IMR-90 (cell line): Measurements from ENCODE around the gene FAH. TPM values are rescaled to one million over a fixed set of nuclear protein-coding genes. Genes with fewer than 3 reads are reported as not detected.

Experiments
- ATAC-seq: fragments of 200-7000 bp; cut with Tn5 transposase; 2 replicates; pipeline ENCODE4 v1.9.1; 2020; ENCODE audit warnings: low read depth, mild to moderate bottlenecking, moderate library complexity
- BruUV-seq: library from RNA; stranded (reverse); fragments of 400-500 nt; replicated peaks from 2 replicates; lab custom pipeline; 2021; lab: Mats Ljungman, UMichigan
- CTCF ChIA-PET: fragments of 300-600 bp; formaldehyde crosslinking; extraction: SDS; loops from one replicate; lab custom pipeline; 2021; ENCODE audit warnings: antibody characterized with exemption; lab: Yijun Ruan, JAX
- POLR2A ChIA-PET: fragments of 300-600 bp; sonication (Branson Sonifier 250); formaldehyde crosslinking; loops from one replicate; lab custom pipeline; 2022; ENCODE audit warnings: antibody characterized with exemption; ENCODE audit not compliant: unreplicated experiment; lab: Charles Lee
- DNase-seq: peaks from one replicate; pipeline ENCODE4 v3.0.0; 2013
- H2AFZ ChIP-seq: replicated peaks from 2 replicates; pipeline ENCODE3; 2013; ENCODE audit warnings: low read length, mild to moderate bottlenecking; ENCODE audit not compliant: poor library complexity
- H2AK5ac ChIP-seq: 2 replicates; pipeline ENCODE4 v1.6.1; 2013; ENCODE audit warnings: low read depth, low read length, inconsistent platforms
- H2AK9ac ChIP-seq: replicated peaks from 2 replicates; pipeline ENCODE3; 2013; ENCODE audit warnings: mild to moderate bottlenecking, low read depth, low read length, moderate library complexity; ENCODE audit not compliant: poor library complexity
- H2BK120ac ChIP-seq: 2 replicates; pipeline ENCODE4 v1.6.1; 2013; ENCODE audit warnings: low read depth, low read length, inconsistent platforms
- H2BK15ac ChIP-seq: 3 replicates; pipeline ENCODE4 v1.6.1; 2013; ENCODE audit warnings: low read depth, low read length, inconsistent platforms
- H2BK20ac ChIP-seq: 2 replicates; pipeline ENCODE4 v1.6.1; 2013; ENCODE audit warnings: low read depth, mild to moderate bottlenecking, inconsistent platforms, low read length, moderate library complexity
- H2BK5ac ChIP-seq: 2 replicates; pipeline ENCODE4 v1.6.1; 2013; ENCODE audit warnings: mild to moderate bottlenecking, low read depth, low read length, inconsistent platforms; ENCODE audit not compliant: poor library complexity, severe bottlenecking
- H3K14ac ChIP-seq: replicated peaks from 2 replicates; pipeline ENCODE4 v1.6.1; 2013; ENCODE audit warnings: low read depth, low read length, inconsistent platforms
- H3K18ac ChIP-seq: 2 replicates; pipeline ENCODE4 v1.6.1; 2013; ENCODE audit warnings: low read depth, low read length, control low read depth
- H3K23ac ChIP-seq: 2 replicates; pipeline ENCODE4 v1.6.1; 2013; ENCODE audit warnings: low read depth, low read length, inconsistent platforms
- H3K27ac ChIP-seq: 2 replicates; pipeline ENCODE4 v1.5.1; 2013; ENCODE audit warnings: mild to moderate bottlenecking, control low read depth, low read length; ENCODE audit not compliant: insufficient read depth
- H3K27me3 ChIP-seq: 2 replicates; pipeline ENCODE4 v1.6.1; 2013; ENCODE audit warnings: low read length; ENCODE audit not compliant: control insufficient read depth, insufficient read depth
- H3K36me3 ChIP-seq: 2 replicates; pipeline ENCODE4 v1.6.1; 2013; ENCODE audit warnings: low read length, mixed read lengths; ENCODE audit not compliant: control insufficient read depth, insufficient read depth
- H3K4ac ChIP-seq: 2 replicates; pipeline ENCODE4 v1.6.1; 2013; ENCODE audit warnings: low read depth, low read length, inconsistent platforms
- H3K4me1 ChIP-seq: 2 replicates; pipeline ENCODE4 v1.6.1; 2013; ENCODE audit warnings: low read length, mixed read lengths; ENCODE audit not compliant: control insufficient read depth, insufficient read depth
- H3K4me2 ChIP-seq: 2 replicates; pipeline ENCODE4 v1.6.1; 2013; ENCODE audit warnings: low read depth, mild to moderate bottlenecking, control low read depth, low read length, moderate library complexity
- H3K4me3 ChIP-seq: 2 replicates; pipeline ENCODE4 v1.5.1; 2013; ENCODE audit warnings: low read depth, mild to moderate bottlenecking, control low read depth, low read length, moderate library complexity; ENCODE audit not compliant: insufficient read depth
- H3K56ac ChIP-seq: 2 replicates; pipeline ENCODE4 v1.6.1; 2013; ENCODE audit warnings: low read length, inconsistent platforms; ENCODE audit not compliant: insufficient read depth; ENCODE audit errors: extremely low read depth
- H3K79me1 ChIP-seq, 2 experiments: 2 replicates each; pipeline ENCODE4 v1.6.1; 2013; ENCODE audit warnings: low read length in 2 of 2, inconsistent platforms in 1 of 2, low read depth in 1 of 2
- H3K9ac ChIP-seq: 2 replicates; pipeline ENCODE4 v1.6.1; 2013; ENCODE audit warnings: low read depth, low read length, control low read depth
- H3K9me1 ChIP-seq: 2 replicates; pipeline ENCODE4 v1.6.1; 2013; ENCODE audit warnings: low read length, inconsistent platforms; ENCODE audit not compliant: insufficient read depth
- H3K9me3 ChIP-seq: 2 replicates; pipeline ENCODE4 v1.6.1; 2013; ENCODE audit warnings: low read length; ENCODE audit not compliant: control insufficient read depth, insufficient read depth
- H4K20me1 ChIP-seq: 2 replicates; pipeline ENCODE4 v1.6.1; 2013; ENCODE audit warnings: low read length, inconsistent platforms; ENCODE audit not compliant: insufficient read depth
- H4K5ac ChIP-seq: 2 replicates; pipeline ENCODE4 v1.6.1; 2013; ENCODE audit warnings: mild to moderate bottlenecking, low read depth, low read length, control low read depth
- H4K8ac ChIP-seq, 2 experiments: 2 replicates each; pipeline ENCODE4 v1.6.1; 2013; ENCODE audit warnings: low read depth in 2 of 2, low read length in 2 of 2, control low read depth in 1 of 2, inconsistent platforms in 1 of 2
- H4K91ac ChIP-seq: 2 replicates; pipeline ENCODE4 v1.6.1; 2013; ENCODE audit warnings: low read depth, low read length, inconsistent platforms; ENCODE audit not compliant: insufficient read depth
- BHLHE40 ChIP-seq: fragments of 150-350 bp; IDR thresholded peaks from 2 replicates; pipeline ENCODE4 v1.6.1; 2016; ENCODE audit warnings: mild to moderate bottlenecking, low read depth, low read length
- CHD1 ChIP-seq: IDR thresholded peaks from 2 replicates; pipeline ENCODE4 v1.6.1; 2012; ENCODE audit warnings: low read depth, low read length, improper control_type of control experiment
- ELK1 ChIP-seq: fragments of 150-350 bp; IDR thresholded peaks from 2 replicates; pipeline ENCODE4 v1.6.1; 2016; ENCODE audit warnings: low read depth, mild to moderate bottlenecking, low read length, moderate library complexity, borderline replicate concordance
- FOS ChIP-seq: fragments of 150-350 bp; IDR thresholded peaks from 2 replicates; pipeline ENCODE4 v1.6.1; 2016; ENCODE audit warnings: low read depth, low read length
- MAFK ChIP-seq: IDR thresholded peaks from 2 replicates; pipeline ENCODE4 v1.6.1; 2012; ENCODE audit warnings: low read depth, low read length, improper control_type of control experiment
- MXI1 ChIP-seq: IDR thresholded peaks from 2 replicates; pipeline ENCODE4 v1.6.1; 2012; ENCODE audit warnings: low read depth, mild to moderate bottlenecking, low read length, moderate library complexity, borderline replicate concordance
- POLR2A ChIP-seq: IDR thresholded peaks from 2 replicates; pipeline ENCODE4 v1.6.1; 2012; ENCODE audit warnings: mild to moderate bottlenecking, low read depth, low read length
- RAD21 ChIP-seq: IDR thresholded peaks from 2 replicates; pipeline ENCODE4 v1.6.1; 2012; ENCODE audit warnings: low read length, improper control_type of control experiment
- RCOR1 ChIP-seq: IDR thresholded peaks from 2 replicates; pipeline ENCODE4 v1.6.1; 2012; ENCODE audit warnings: mild to moderate bottlenecking, low read length, improper control_type of control experiment; ENCODE audit not compliant: insufficient replicate concordance
- RFX5 ChIP-seq: IDR thresholded peaks from 2 replicates; pipeline ENCODE4 v1.8.0; 2012; ENCODE audit warnings: low read depth, mild to moderate bottlenecking, low read length, moderate library complexity
- WGBS, 2 experiments: methylation state at CpG; one replicate each; pipeline versions ENCODE4 v1.1.5 to v1.1.7; 2013; ENCODE audit warnings: missing lambda C conversion rate in 2 of 2; ENCODE audit not compliant: insufficient read length in 1 of 2; ENCODE audit errors: extremely low coverage in 2 of 2; 5-methylcytosine and 5-hydroxymethylcytosine counted together
- dilution Hi-C: fragments of 300-500 bp; cut with HindIII; formaldehyde crosslinking; loops from one replicate; pipeline ENCODE4 v1.14.3; 2018; ENCODE audit warnings: low sequenced_read_pairs; ENCODE audit not compliant: unreplicated experiment
- in situ Hi-C: fragments of 300-500 bp; cut with MboI; formaldehyde crosslinking; loops from 3 replicates; pipeline ENCODE4 v1.14.3; 2019; ENCODE audit warnings: low sequenced_read_pairs, inconsistent platforms, mixed read lengths
- intact Hi-C: fragments of 100-400 bp; cut with micrococcal nuclease; formaldehyde crosslinking; loops from 2 replicates; pipeline ENCODE4 v1.10.0; 2022
- polyA plus RNA-seq, 3 experiments: library from polyadenylated mRNA; depleted of rRNA; stranded (reverse); fragments of >200 nt; gene quantifications; 2 replicates each; pipeline ENCODE4 v1.2.3, GENCODE V29; 2012; ENCODE audit warnings: low replicate concordance in 1 of 3
- total RNA-seq: library from RNA; depleted of rRNA; stranded (reverse); fragments of >200 nt; gene quantifications from 2 replicates; pipeline ENCODE4 v1.2.3, GENCODE V29; 2012
- TF ChIP-seq, protein P1 (sequence below): conservative IDR thresholded peaks from 2 replicates; pipeline ENCODE4 v1.5.1; 2012; ENCODE audit warnings: mild to moderate bottlenecking, low read depth, low read length, improper control_type of control experiment
- TF ChIP-seq, protein P2 (sequence below): fragments of 150-350 bp; IDR thresholded peaks from 2 replicates; pipeline ENCODE4 v1.6.1; 2017; ENCODE audit warnings: mild to moderate bottlenecking, antibody characterized with exemption, low read length, low read depth

Gene FAH
- total and polyA plus RNA-seq, 2 of the 4 experiments (the other 2 are of a cell fraction), result 43.1 to 48.6 TPM

GRCh38 chr15:80141916-80142598 lies 10.7 kb upstream of the FAH start:
- no TSS peak for BruUV-seq
- Histone ChIP-seq H4K8ac (no peak overlapping the region), H3K56ac (no peak overlapping the region), H4K20me1 (no peaks in the 10 kb centered on the region), H2BK20ac (no peak overlapping the region), H2AK5ac (no peak overlapping the region), H3K18ac (no peak overlapping the region), H2BK15ac (no peak overlapping the region), H2AFZ (no peak overlapping the region), H2AK9ac (no peak overlapping the region), H3K9me3 (no peaks in the 10 kb centered on the region), H3K36me3 (no peaks in the 10 kb centered on the region), H3K27me3 (no peaks in the 10 kb centered on the region), H3K9ac (no peak overlapping the region), H2BK5ac (no peak overlapping the region), H3K23ac (no peak overlapping the region), H3K4me1 (no peaks in the 10 kb centered on the region), H3K4ac (no peak overlapping the region), H3K9me1 (no peaks in the 10 kb centered on the region), H3K14ac (no peak overlapping the region), H4K5ac (no peak overlapping the region), H2BK120ac (no peak overlapping the region), H3K27ac (no peak overlapping the region), H3K4me3 (no peak overlapping the region), H4K91ac (no peak overlapping the region), H3K79me1 (no peaks in the 10 kb centered on the region), H3K4me2 (no peak overlapping the region)
- WGBS, 2 experiments, result no CpG with 5 or more reads among the region's 5 CpGs
- TF ChIP-seq FOS (no peak), MAFK (no peak), CHD1 (no peak), RFX5 (no peak), RCOR1 (no peak), MXI1 (no peak), ELK1 (no peak), RAD21 (no peak), POLR2A (no peak), BHLHE40 (no peak)
- TF ChIP-seq, protein P1, sequence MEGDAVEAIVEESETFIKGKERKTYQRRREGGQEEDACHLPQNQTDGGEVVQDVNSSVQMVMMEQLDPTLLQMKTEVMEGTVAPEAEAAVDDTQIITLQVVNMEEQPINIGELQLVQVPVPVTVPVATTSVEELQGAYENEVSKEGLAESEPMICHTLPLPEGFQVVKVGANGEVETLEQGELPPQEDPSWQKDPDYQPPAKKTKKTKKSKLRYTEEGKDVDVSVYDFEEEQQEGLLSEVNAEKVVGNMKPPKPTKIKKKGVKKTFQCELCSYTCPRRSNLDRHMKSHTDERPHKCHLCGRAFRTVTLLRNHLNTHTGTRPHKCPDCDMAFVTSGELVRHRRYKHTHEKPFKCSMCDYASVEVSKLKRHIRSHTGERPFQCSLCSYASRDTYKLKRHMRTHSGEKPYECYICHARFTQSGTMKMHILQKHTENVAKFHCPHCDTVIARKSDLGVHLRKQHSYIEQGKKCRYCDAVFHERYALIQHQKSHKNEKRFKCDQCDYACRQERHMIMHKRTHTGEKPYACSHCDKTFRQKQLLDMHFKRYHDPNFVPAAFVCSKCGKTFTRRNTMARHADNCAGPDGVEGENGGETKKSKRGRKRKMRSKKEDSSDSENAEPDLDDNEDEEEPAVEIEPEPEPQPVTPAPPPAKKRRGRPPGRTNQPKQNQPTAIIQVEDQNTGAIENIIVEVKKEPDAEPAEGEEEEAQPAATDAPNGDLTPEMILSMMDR, result no peak
- TF ChIP-seq, protein P2, sequence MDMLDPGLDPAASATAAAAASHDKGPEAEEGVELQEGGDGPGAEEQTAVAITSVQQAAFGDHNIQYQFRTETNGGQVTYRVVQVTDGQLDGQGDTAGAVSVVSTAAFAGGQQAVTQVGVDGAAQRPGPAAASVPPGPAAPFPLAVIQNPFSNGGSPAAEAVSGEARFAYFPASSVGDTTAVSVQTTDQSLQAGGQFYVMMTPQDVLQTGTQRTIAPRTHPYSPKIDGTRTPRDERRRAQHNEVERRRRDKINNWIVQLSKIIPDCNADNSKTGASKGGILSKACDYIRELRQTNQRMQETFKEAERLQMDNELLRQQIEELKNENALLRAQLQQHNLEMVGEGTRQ, result no peak
- POLR2A ChIA-PET, result no interaction called here
- dilution Hi-C loops (no loop called here), in situ Hi-C loops (no loop called here), intact Hi-C loops (no loop called here)
- ATAC-seq (no peak), DNase-seq (no peak)
- CTCF ChIA-PET, result no interaction called here
